A673 (cell line): ENCODE measurements around the gene CDC123. TPM values are rescaled to one million over a fixed set of nuclear protein-coding genes. Genes with fewer than 3 reads are reported as not detected.
"Not testable (repeated sequence)": the region's sequence is repeated elsewhere in the genome, so short reads cannot be mapped to it uniquely, and the experiment has no call there.

Experiments used
- BruUV-seq: library from RNA; stranded (reverse); fragments of 400-500 nt; replicated peaks from 2 replicates; lab custom pipeline; 2021; lab: Mats Ljungman, UMichigan
- CTCF ChIA-PET: fragments of 300-600 bp; sonication (Branson Sonifier 250); formaldehyde crosslinking; loops from one replicate; lab custom pipeline; 2022; ENCODE audit warnings: antibody characterized with exemption; lab: Charles Lee
- POLR2A ChIA-PET: fragments of 300-600 bp; sonication (Branson Sonifier 250); formaldehyde crosslinking; loops from one replicate; lab custom pipeline; 2022; ENCODE audit warnings: antibody characterized with exemption; ENCODE audit not compliant: low non-redundant PET; lab: Charles Lee
- DNase-seq: peaks from one replicate; pipeline ENCODE4 v3.0.0-alpha.2; 2015; ENCODE audit warnings: low spot score
- H3K27ac ChIP-seq: fragments of 200-600 bp; sonication (generic); 2 replicates; pipeline ENCODE4 v1.5.1; 2016; ENCODE audit warnings: mixed run types, low read depth, mild to moderate bottlenecking, mixed read lengths, antibody characterized with exemption, low read length; ENCODE audit not compliant: poor library complexity, severe bottlenecking
- H3K27me3 ChIP-seq: fragments of 200-600 bp; sonication (generic); replicated peaks from 2 replicates; pipeline ENCODE4 v1.6.1; 2017; ENCODE audit warnings: mixed run types, low read depth, mild to moderate bottlenecking, mixed read lengths, antibody characterized with exemption, low read length; ENCODE audit not compliant: insufficient read depth, poor library complexity
- H3K36me3 ChIP-seq: fragments of 200-600 bp; sonication (generic); 2 replicates; pipeline ENCODE4 v1.6.1; 2016; ENCODE audit warnings: mixed run types, mild to moderate bottlenecking, mixed read lengths, antibody characterized with exemption, low read length; ENCODE audit not compliant: insufficient read depth, poor library complexity, severe bottlenecking
- H3K4me1 ChIP-seq: fragments of 200-600 bp; sonication (generic); 2 replicates; pipeline ENCODE4 v1.6.1; 2017; ENCODE audit warnings: mixed run types, mild to moderate bottlenecking, mixed read lengths, antibody characterized with exemption, low read length; ENCODE audit not compliant: insufficient read depth, poor library complexity, severe bottlenecking
- H3K4me3 ChIP-seq: fragments of 200-600 bp; sonication (generic); 2 replicates; pipeline ENCODE4 v1.5.1; 2016; ENCODE audit warnings: low read depth, mixed run types, mild to moderate bottlenecking, mixed read lengths, low read length; ENCODE audit not compliant: poor library complexity, severe bottlenecking
- H3K9me3 ChIP-seq: fragments of 200-600 bp; sonication (generic); 2 replicates; pipeline ENCODE4 v1.6.1; 2016; ENCODE audit warnings: mixed run types, low read depth, mild to moderate bottlenecking, mixed read lengths, antibody characterized with exemption, low read length; ENCODE audit not compliant: poor library complexity, severe bottlenecking
- EZH2 ChIP-seq: fragments of 200-600 bp; sonication (generic); IDR thresholded peaks from 2 replicates; pipeline ENCODE4 v1.6.1; 2017; ENCODE audit warnings: borderline replicate concordance, low read depth, mild to moderate bottlenecking, mixed read lengths, antibody characterized with exemption, low read length; ENCODE audit not compliant: poor library complexity, severe bottlenecking
- intact Hi-C: fragments of 100-400 bp; cut with micrococcal nuclease; formaldehyde crosslinking; loops from one replicate; pipeline ENCODE4 v1.10.0; 2022; ENCODE audit not compliant: unreplicated experiment
- total RNA-seq: library from RNA; stranded (reverse); gene quantifications from 2 replicates; pipeline ENCODE4 v1.2.3, GENCODE V29; 2021
- TF ChIP-seq, protein P1 (sequence below): fragments of 300-800, 200-600 bp; sonication (generic); conservative IDR thresholded peaks from 2 replicates; pipeline ENCODE4 v1.5.1; 2017; ENCODE audit warnings: low read depth, mild to moderate bottlenecking, antibody characterized with exemption, low read length, moderate library complexity, mixed read lengths

Gene CDC123
- total RNA-seq, 1 experiment from 2014 or later: 207 TPM

DNA sequence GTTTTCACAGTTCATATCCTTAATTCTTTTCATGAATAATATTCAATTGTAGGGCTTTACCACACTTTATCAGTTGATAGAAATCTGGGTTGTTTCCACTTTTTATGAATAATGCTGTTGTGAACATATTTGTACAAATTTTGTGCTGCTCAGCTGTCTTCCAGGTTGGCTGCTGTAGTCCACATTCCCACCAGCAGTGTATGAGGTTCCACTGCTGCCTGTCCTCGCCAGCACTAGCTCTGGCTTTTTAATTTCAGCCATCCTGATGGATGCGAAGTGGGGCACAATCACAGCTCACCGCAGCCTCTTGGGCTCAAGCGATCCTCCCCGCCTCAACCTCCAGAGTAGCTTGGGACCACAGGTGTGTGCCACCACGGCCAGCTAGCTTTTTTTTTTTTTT is 33.1 kb upstream of the CDC123 start:
- H3K9me3 ChIP-seq: no peaks in the 10 kb centered on the region
- TF ChIP-seq EZH2: no peak
- TF ChIP-seq, protein P1, sequence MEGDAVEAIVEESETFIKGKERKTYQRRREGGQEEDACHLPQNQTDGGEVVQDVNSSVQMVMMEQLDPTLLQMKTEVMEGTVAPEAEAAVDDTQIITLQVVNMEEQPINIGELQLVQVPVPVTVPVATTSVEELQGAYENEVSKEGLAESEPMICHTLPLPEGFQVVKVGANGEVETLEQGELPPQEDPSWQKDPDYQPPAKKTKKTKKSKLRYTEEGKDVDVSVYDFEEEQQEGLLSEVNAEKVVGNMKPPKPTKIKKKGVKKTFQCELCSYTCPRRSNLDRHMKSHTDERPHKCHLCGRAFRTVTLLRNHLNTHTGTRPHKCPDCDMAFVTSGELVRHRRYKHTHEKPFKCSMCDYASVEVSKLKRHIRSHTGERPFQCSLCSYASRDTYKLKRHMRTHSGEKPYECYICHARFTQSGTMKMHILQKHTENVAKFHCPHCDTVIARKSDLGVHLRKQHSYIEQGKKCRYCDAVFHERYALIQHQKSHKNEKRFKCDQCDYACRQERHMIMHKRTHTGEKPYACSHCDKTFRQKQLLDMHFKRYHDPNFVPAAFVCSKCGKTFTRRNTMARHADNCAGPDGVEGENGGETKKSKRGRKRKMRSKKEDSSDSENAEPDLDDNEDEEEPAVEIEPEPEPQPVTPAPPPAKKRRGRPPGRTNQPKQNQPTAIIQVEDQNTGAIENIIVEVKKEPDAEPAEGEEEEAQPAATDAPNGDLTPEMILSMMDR: no peak
- no peak overlapping the region for H3K27ac ChIP-seq
- H3K36me3 ChIP-seq: peaks cover 74% of the 10 kb centered on the region
- H3K4me1 ChIP-seq: no peaks in the 10 kb centered on the region
- no TSS peak for BruUV-seq
- intact Hi-C loops: no loop called here
- H3K4me3 ChIP-seq: no peak overlapping the region
- POLR2A ChIA-PET: no interaction called here
- DNase-seq: no peak
- no peaks in the 10 kb centered on the region for H3K27me3 ChIP-seq
- CTCF ChIA-PET: interaction anchor here (0.6 kb wide), 1 partner anchor 493 kb away, joined by 4 read pairs; no protein-coding TSS in a partner anchor

DNA sequence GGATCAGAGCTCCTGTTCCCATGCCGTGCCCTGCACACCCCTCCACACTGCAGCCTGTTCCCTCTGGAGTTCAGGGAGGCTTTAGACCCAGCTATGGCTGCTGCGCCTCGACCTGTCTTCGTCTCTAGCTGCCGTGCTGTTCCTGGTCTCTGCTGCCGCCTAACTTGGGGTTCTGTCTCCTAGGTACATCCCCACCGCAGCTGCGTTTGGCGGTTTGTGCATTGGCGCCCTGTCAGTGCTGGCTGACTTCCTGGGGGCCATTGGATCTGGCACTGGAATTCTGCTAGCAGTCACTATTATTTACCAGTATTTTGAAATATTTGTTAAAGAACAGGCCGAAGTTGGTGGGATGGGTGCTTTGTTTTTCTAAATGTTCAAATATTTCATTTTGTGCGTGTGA is 31.9 kb upstream of the CDC123 start:
- H3K27me3 ChIP-seq: no peaks in the 10 kb centered on the region
- no peak overlapping the region for H3K4me3 ChIP-seq
- CTCF ChIA-PET: no interaction called here
- no TSS peak for BruUV-seq
- no peak overlapping the region for H3K27ac ChIP-seq
- TF ChIP-seq, protein P1: no peak
- TF ChIP-seq EZH2: no peak
- intact Hi-C loops: no loop called here
- no peaks in the 10 kb centered on the region for H3K4me1 ChIP-seq
- no peaks in the 10 kb centered on the region for H3K9me3 ChIP-seq
- no peak for DNase-seq
- peaks cover 65% of the 10 kb centered on the region for H3K36me3 ChIP-seq
- POLR2A ChIA-PET: no interaction called here

DNA sequence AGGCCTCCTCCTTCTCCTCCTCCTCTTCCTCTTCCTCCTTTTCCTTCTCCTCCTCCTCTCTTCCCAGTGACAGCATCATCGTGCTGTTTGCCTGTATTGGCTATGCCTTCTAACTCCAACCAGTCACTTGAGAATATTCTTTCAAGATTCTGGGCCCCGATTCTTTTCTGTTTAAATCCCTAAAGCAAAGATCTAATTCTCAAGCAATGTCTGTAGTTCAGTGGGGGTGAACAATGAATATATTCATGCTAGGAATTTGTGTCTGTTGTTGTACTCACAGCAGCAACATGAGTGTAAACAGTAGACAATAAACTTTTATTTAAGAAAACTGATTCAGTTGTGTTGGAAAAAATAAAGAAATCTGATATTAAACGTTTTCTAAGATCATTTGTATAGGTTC is 31.0 kb upstream of the CDC123 start:
- H3K27me3 ChIP-seq: no peaks in the 10 kb centered on the region
- no peak for DNase-seq
- H3K27ac ChIP-seq: no peak overlapping the region
- no peaks in the 10 kb centered on the region for H3K4me1 ChIP-seq
- H3K4me3 ChIP-seq: no peak overlapping the region
- no TSS peak for BruUV-seq
- ChIA-PET POLR2A (no interaction called here), CTCF (no interaction called here)
- no peaks in the 10 kb centered on the region for H3K9me3 ChIP-seq
- intact Hi-C loops: no loop called here
- no peak for TF ChIP-seq EZH2
- peaks cover 61% of the 10 kb centered on the region for H3K36me3 ChIP-seq

DNA sequence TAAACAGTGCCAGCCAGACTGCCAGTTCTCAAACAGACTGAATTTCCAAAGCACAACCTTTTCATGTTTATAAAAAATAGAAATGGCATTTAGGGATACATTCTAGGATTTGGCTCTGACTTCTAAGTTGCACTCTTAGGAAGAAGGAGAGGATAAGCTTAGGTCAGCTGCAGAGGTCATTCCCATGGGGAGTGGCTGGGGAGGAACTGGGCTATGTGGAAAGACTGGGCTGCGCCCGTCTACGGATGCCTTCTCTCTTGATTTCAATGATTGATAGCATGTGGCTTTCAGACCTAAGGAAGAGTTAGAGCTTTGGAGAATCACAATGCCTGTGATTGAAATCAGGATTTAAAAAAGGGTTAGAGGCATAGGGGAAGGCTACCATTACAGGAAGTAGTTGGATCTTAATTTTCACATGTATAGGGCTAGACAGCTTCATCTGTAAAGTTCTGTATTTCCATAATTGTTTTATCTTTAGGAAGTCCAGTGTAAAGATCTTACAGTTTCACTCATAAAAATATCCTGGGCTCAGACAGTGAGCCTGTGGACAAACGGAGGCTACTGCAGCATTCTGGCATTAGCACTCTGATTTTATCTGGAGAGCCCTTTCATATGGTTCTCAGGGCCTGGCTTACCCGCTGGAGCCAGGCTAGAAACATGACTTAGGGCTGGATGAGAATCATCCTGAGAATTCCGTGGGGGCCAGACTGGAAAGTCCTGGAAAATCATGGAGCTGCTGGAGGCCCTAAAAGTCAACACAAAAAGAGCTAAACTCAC is 29.8 kb upstream of the CDC123 start:
- CTCF ChIA-PET: no interaction called here
- intact Hi-C loops: no loop called here

DNA sequence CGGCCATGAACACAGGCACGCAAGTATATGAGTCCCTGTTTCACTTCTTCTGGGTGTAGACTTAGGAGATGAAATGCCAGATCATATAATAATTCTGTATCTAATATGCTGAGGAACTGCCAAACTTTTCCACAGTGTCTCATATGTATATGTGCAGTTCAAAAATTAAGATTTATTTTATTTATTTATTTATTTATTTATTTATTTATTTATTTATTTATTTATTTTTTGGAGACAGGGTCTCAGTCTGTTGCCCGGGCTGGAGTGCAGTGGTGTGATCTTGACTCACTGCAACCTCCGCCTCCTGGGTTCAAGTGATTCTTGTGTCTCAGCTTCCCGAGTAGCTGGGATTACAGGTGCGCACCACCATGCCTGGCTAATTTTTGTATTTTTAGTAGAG is 24.5 kb upstream of the CDC123 start:
- H3K4me1 ChIP-seq, CTCF ChIA-PET, DNase-seq, intact Hi-C loops, H3K27me3 ChIP-seq, H3K27ac ChIP-seq, H3K4me3 ChIP-seq, H3K9me3 ChIP-seq, BruUV-seq: not testable (repeated sequence)
- H3K36me3 ChIP-seq: peaks cover 56% of the 10 kb centered on the region
- POLR2A ChIA-PET: interaction anchor here (0.6 kb wide), 1 partner anchor 10 kb away, joined by 4 read pairs; no protein-coding TSS in a partner anchor

More for the DNA sequence above, 29.8 kb upstream of the CDC123 start:
- POLR2A ChIA-PET: no interaction called here
- Histone ChIP-seq H3K27me3 (no peaks in the 10 kb centered on the region), H3K4me1 (no peaks in the 10 kb centered on the region), H3K27ac (no peak overlapping the region), H3K9me3 (no peaks in the 10 kb centered on the region), H3K36me3 (peaks cover 61% of the 10 kb centered on the region), H3K4me3 (no peak overlapping the region)
- DNase-seq: no peak
- no peak for TF ChIP-seq EZH2
- TF ChIP-seq, protein P1: no peak
- no TSS peak for BruUV-seq
